WTC11 (cell line): Measurements from ENCODE around the gene TAGLN3.

ENCODE experiments used
- AFF4 ChIP-seq: sonication (generic); formaldehyde crosslinking; IDR thresholded peaks from 2 replicates; pipeline ENCODE4 v1.8.1; 2023; ENCODE audit warnings: mild to moderate bottlenecking, missing genetic modification reagents, borderline replicate concordance
- ATF1 ChIP-seq: sonication (generic); formaldehyde crosslinking; IDR thresholded peaks from 2 replicates; pipeline ENCODE4 v1.8.1; 2023; ENCODE audit warnings: mild to moderate bottlenecking, moderate library complexity, missing genetic modification reagents
- ATF2 ChIP-seq: sonication (generic); formaldehyde crosslinking; IDR thresholded peaks from 2 replicates; pipeline ENCODE4 v1.8.1; 2022; ENCODE audit warnings: low read depth, missing genetic modification reagents, borderline replicate concordance
- CBFB ChIP-seq: sonication (generic); formaldehyde crosslinking; IDR thresholded peaks from 2 replicates; pipeline ENCODE4 v1.8.1; 2022; ENCODE audit warnings: mild to moderate bottlenecking, low read depth, missing genetic modification reagents
- CDX4 ChIP-seq: fragments of 250-450 bp; sonication (Bioruptor Pico); IDR thresholded peaks from 2 replicates; pipeline ENCODE4 v1.9.0; 2021; ENCODE audit warnings: moderate library complexity, mild to moderate bottlenecking, inconsistent platforms, borderline replicate concordance
- CTCF ChIP-seq: fragments of 200-600 bp; IDR thresholded peaks from 2 replicates; pipeline ENCODE4 v1.8.0; 2022; ENCODE audit warnings: antibody characterized with exemption
- ELF4 ChIP-seq: sonication (generic); formaldehyde crosslinking; IDR thresholded peaks from 2 replicates; pipeline ENCODE4 v1.8.1; 2022; ENCODE audit warnings: low read depth, mild to moderate bottlenecking, moderate library complexity, missing genetic modification reagents
- ESRRA ChIP-seq: sonication (generic); formaldehyde crosslinking; IDR thresholded peaks from 2 replicates; pipeline ENCODE4 v1.8.1; 2022; ENCODE audit warnings: mild to moderate bottlenecking, missing genetic modification reagents, borderline replicate concordance
- GABPB1 ChIP-seq: sonication (generic); formaldehyde crosslinking; IDR thresholded peaks from 2 replicates; pipeline ENCODE4 v1.8.1; 2023; ENCODE audit warnings: mild to moderate bottlenecking, missing genetic modification reagents
- IRF1 ChIP-seq: sonication (generic); formaldehyde crosslinking; IDR thresholded peaks from 2 replicates; pipeline ENCODE4 v1.8.0; 2023; ENCODE audit warnings: missing genetic modification reagents
- MXD4 ChIP-seq: fragments of 250-450 bp; sonication (Bioruptor Pico); IDR thresholded peaks from 2 replicates; pipeline ENCODE4 v1.8.0; 2021; ENCODE audit warnings: mild to moderate bottlenecking, moderate library complexity, borderline replicate concordance
- MYBL2 ChIP-seq: sonication (generic); formaldehyde crosslinking; IDR thresholded peaks from 2 replicates; pipeline ENCODE4 v1.8.1; 2023; ENCODE audit warnings: mild to moderate bottlenecking, moderate library complexity, missing genetic modification reagents
- NR2C2 ChIP-seq: sonication (generic); formaldehyde crosslinking; IDR thresholded peaks from 2 replicates; pipeline ENCODE4 v1.8.0; 2022; ENCODE audit warnings: mild to moderate bottlenecking, missing genetic modification reagents
- NR3C1 ChIP-seq: sonication (generic); formaldehyde crosslinking; conservative IDR thresholded peaks from 2 replicates; pipeline ENCODE4 v1.8.1; 2023; ENCODE audit warnings: low read depth, mild to moderate bottlenecking, missing genetic modification reagents

GRCh38 chr3:112027142-112027541, 28.4 kb downstream of the TAGLN3 start:
- TF ChIP-seq ATF2 (CRISPR knock-in tag) (no peak), CTCF (no peak), IRF1 (CRISPR knock-in tag) (no peak), NR2C2 (no peak), ESRRA (CRISPR knock-in tag) (no peak), CDX4 (CRISPR knock-in tag) (no peak), MXD4 (CRISPR knock-in tag) (no peak), AFF4 (no peak), CBFB (CRISPR knock-in tag) (no peak), ATF1 (no peak), NR3C1 (no peak), GABPB1 (CRISPR knock-in tag) (no peak), ELF4 (no peak), MYBL2 (CRISPR knock-in tag) (no peak)
